Neural cell (in vitro differentiated cells): ENCODE results near the gene SV2C.

Experiments
- CTCF ChIP-seq: fragments of 450-650 bp; IDR thresholded peaks from 2 replicates; pipeline ENCODE4 v1.5.1; 2014; ENCODE audit warnings: antibody characterized with exemption, mild to moderate bottlenecking, moderate library complexity; ENCODE audit not compliant: poor library complexity, severe bottlenecking
- EP300 ChIP-seq: fragments of 450-650 bp; conservative IDR thresholded peaks from 2 replicates; pipeline ENCODE4 v1.6.1; 2014; ENCODE audit warnings: antibody characterized with exemption, mild to moderate bottlenecking, moderate library complexity; ENCODE audit not compliant: poor library complexity, severe bottlenecking
- EZH2 ChIP-seq: fragments of 200-600, 300-800 bp; shearing (Covaris generic), sonication (generic); IDR thresholded peaks from 2 replicates; pipeline ENCODE4 v1.6.1; 2014; ENCODE audit warnings: antibody characterized with exemption, low read length, borderline replicate concordance, mild to moderate bottlenecking; ENCODE audit not compliant: insufficient read depth, poor library complexity, severe bottlenecking
- MXI1 ChIP-seq: fragments of 450-650 bp; conservative IDR thresholded peaks from 2 replicates; pipeline ENCODE4 v1.6.1; 2014; ENCODE audit warnings: antibody characterized with exemption, mild to moderate bottlenecking; ENCODE audit not compliant: poor library complexity, severe bottlenecking
- POLR2AphosphoS5 ChIP-seq: IDR thresholded peaks from 2 replicates; pipeline ENCODE4 v1.6.1; 2012
- SMC3 ChIP-seq: fragments of 450-650 bp; conservative IDR thresholded peaks from 2 replicates; pipeline ENCODE4 v1.6.1; 2014; ENCODE audit warnings: antibody characterized with exemption, mild to moderate bottlenecking, moderate library complexity; ENCODE audit not compliant: poor library complexity
- TAF1 ChIP-seq: IDR thresholded peaks from 2 replicates; pipeline ENCODE4 v1.6.1; 2012; ENCODE audit warnings: low read depth

GRCh38 chr5:76178913-76179312 lies 95.7 kb downstream of the SV2C start:
- TF ChIP-seq CTCF (no peak), POLR2AphosphoS5 (no peak), EP300 (no peak), MXI1 (no peak), EZH2 (no peak), SMC3 (no peak), TAF1 (no peak)
